NK-92 (cell line): ENCODE data around the gene SEC16B.
"Not testable (repeated sequence)": the region's sequence is repeated elsewhere in the genome, so short reads cannot be mapped to it uniquely, and the experiment has no call there.

ENCODE experiments used
- DNase-seq: peaks from one replicate; lab custom pipeline; 2025; ENCODE audit not compliant: unreplicated experiment; lab: John Stamatoyannopoulos, UW

SEC16B gene

GRCh38 chr1:177969825-177970371, at the start of gene SEC16B:
SEC16B (minus strand) TSS chr1:177970058; CDS start chr1:177967981, 2,077 bp downstream.
- no peak for DNase-seq

GRCh38 chr1:178019622-178020021, 49.8 kb upstream of the SEC16B start:
- no peak for DNase-seq

- no peak for DNase-seq
These were observed 49.4 kb upstream of the SEC16B start for GRCh38 chr1:178019208-178019607.

- no peak for DNase-seq
These were observed 47.7 kb upstream of the SEC16B start for GRCh38 chr1:178017517-178017916.

- DNase-seq = no peak
These were observed 42.1 kb upstream of the SEC16B start for GRCh38 chr1:178011864-178012503.

GRCh38 chr1:178011465-178011828, 41.6 kb upstream of the SEC16B start:
- no peak for DNase-seq

GRCh38 chr1:178010674-178011464, 41.0 kb upstream of the SEC16B start:
- no peak for DNase-seq

GRCh38 chr1:178006043-178006442, 36.2 kb upstream of the SEC16B start:
- DNase-seq = no peak

- no peak for DNase-seq
These were observed 35.6 kb upstream of the SEC16B start for GRCh38 chr1:178005450-178005849.

- DNase-seq = no peak
These were observed 35.1 kb upstream of the SEC16B start for GRCh38 chr1:178004926-178005391.

- DNase-seq = no peak
These were observed 29.1 kb upstream of the SEC16B start for GRCh38 chr1:177998696-177999631.

- DNase-seq = no peak
These were observed 27.1 kb upstream of the SEC16B start for GRCh38 chr1:177996957-177997356.

GRCh38 chr1:177995369-177995768, 25.5 kb upstream of the SEC16B start:
- no peak for DNase-seq

GRCh38 chr1:177986281-177986680, 16.4 kb upstream of the SEC16B start:
- not testable (repeated sequence) for DNase-seq

- DNase-seq = no peak
These were observed 14.9 kb upstream of the SEC16B start for GRCh38 chr1:177984761-177985160.

- DNase-seq = no peak
These were observed 14.3 kb upstream of the SEC16B start for GRCh38 chr1:177984136-177984525.

- no peak for DNase-seq
These were observed 13.8 kb upstream of the SEC16B start for GRCh38 chr1:177983482-177984135.

GRCh38 chr1:177983077-177983476, 13.2 kb upstream of the SEC16B start:
- DNase-seq = no peak

GRCh38 chr1:177981200-177981599, 11.3 kb upstream of the SEC16B start:
- DNase-seq = no peak

GRCh38 chr1:177979272-177979671, 9.4 kb upstream of the SEC16B start:
- no peak for DNase-seq

- no peak for DNase-seq
These were observed 8.7 kb upstream of the SEC16B start for GRCh38 chr1:177978530-177978929.
